Inferior parietal cortex (tissue), 1 donor: ENCODE data around the gene FAM124A.

Experiments used
- DNase-seq: peaks from one replicate; pipeline ENCODE4 v3.0.0-alpha.2; 2016; ENCODE audit errors: extremely low spot score

FAM124A gene

GRCh38 chr13:51220706-51221105 lies 1.5 kb upstream of the FAM124A start:
- no peak for DNase-seq

- DNase-seq: no peak
Observed at GRCh38 chr13:51221108-51221507, 1.1 kb upstream of the FAM124A start.

GRCh38 chr13:51221674-51222036 lies 543 bp upstream of the FAM124A start:
- DNase-seq: no peak

GRCh38 chr13:51222686-51223559 lies 725 bp downstream of the FAM124A start:
- DNase-seq: no peak

- no peak for DNase-seq
Observed at GRCh38 chr13:51223560-51224270, 1.5 kb downstream of the FAM124A start.

- no peak for DNase-seq
Observed at GRCh38 chr13:51225029-51225428, 2.8 kb downstream of the FAM124A start.

- no peak for DNase-seq
Observed at GRCh38 chr13:51227404-51227803, 5.2 kb downstream of the FAM124A start.

- no peak for DNase-seq
Observed at GRCh38 chr13:51229101-51229719, 7.0 kb downstream of the FAM124A start.

GRCh38 chr13:51229731-51230130 lies 7.5 kb downstream of the FAM124A start:
- no peak for DNase-seq

- DNase-seq: peak; percentile 58
Observed at GRCh38 chr13:51230477-51231105, 8.4 kb downstream of the FAM124A start.

GRCh38 chr13:51231456-51231855 lies 9.3 kb downstream of the FAM124A start:
- no peak for DNase-seq

GRCh38 chr13:51232328-51232727 lies 10.1 kb downstream of the FAM124A start:
- DNase-seq: no peak

GRCh38 chr13:51233117-51233826 lies 11.1 kb downstream of the FAM124A start:
- DNase-seq: no peak

GRCh38 chr13:51234676-51235075 lies 12.5 kb downstream of the FAM124A start:
- DNase-seq: no peak

GRCh38 chr13:51235186-51235585 lies 13.0 kb downstream of the FAM124A start:
- no peak for DNase-seq

GRCh38 chr13:51235756-51236490 lies 13.7 kb downstream of the FAM124A start:
- no peak for DNase-seq

- DNase-seq: no peak
Observed at GRCh38 chr13:51236491-51236792, 14.2 kb downstream of the FAM124A start.

- no peak for DNase-seq
Observed at GRCh38 chr13:51237386-51237785, 15.2 kb downstream of the FAM124A start.

- no peak for DNase-seq
Observed at GRCh38 chr13:51237887-51238286, 15.7 kb downstream of the FAM124A start.

GRCh38 chr13:51240178-51240577 lies 18.0 kb downstream of the FAM124A start:
- no peak for DNase-seq

GRCh38 chr13:51240958-51241357 lies 18.8 kb downstream of the FAM124A start:
- no peak for DNase-seq
